Panc1 (cell line): ENCODE results near the gene LYST.

Experiments
- POLR2AphosphoS5 ChIP-seq: IDR thresholded peaks from 2 replicates; pipeline ENCODE4 v1.6.1; 2012; ENCODE audit warnings: mild to moderate bottlenecking, low read depth, low read length, moderate library complexity
- TF ChIP-seq, protein P1 (sequence below): fragments of 450-650 bp; IDR thresholded peaks from 2 replicates; pipeline ENCODE4 v1.5.1; 2017; ENCODE audit warnings: mild to moderate bottlenecking

DNA sequence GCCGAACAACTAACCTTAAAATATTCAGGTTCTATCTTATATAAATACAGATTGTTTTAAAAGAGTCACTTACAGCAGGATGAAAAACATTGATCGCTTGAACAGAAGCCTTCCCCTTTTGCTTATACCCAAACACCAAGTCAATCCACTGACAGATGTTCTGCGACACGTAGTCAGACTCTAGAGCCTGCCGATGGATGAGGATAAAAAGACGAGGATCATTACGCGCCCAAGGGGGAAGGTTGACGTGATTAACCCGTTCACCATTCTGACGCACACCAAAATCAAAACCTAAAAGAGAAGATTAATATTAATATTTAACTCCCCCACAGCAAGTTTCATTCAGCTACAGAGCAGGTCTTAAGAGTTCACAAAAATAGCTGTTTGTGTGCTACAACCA is 157.7 kb downstream of the LYST start:
- TF ChIP-seq, protein P1, sequence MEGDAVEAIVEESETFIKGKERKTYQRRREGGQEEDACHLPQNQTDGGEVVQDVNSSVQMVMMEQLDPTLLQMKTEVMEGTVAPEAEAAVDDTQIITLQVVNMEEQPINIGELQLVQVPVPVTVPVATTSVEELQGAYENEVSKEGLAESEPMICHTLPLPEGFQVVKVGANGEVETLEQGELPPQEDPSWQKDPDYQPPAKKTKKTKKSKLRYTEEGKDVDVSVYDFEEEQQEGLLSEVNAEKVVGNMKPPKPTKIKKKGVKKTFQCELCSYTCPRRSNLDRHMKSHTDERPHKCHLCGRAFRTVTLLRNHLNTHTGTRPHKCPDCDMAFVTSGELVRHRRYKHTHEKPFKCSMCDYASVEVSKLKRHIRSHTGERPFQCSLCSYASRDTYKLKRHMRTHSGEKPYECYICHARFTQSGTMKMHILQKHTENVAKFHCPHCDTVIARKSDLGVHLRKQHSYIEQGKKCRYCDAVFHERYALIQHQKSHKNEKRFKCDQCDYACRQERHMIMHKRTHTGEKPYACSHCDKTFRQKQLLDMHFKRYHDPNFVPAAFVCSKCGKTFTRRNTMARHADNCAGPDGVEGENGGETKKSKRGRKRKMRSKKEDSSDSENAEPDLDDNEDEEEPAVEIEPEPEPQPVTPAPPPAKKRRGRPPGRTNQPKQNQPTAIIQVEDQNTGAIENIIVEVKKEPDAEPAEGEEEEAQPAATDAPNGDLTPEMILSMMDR = no peak
- TF ChIP-seq POLR2AphosphoS5 = no peak
